Activated naive CD4-positive, alpha-beta T cell (primary cell): ENCODE results near the gene BLZF1.
"Not testable (repeated sequence)": the region's sequence is repeated elsewhere in the genome, so short reads cannot be mapped to it uniquely, and the experiment has no call there.

Experiments used
- DNase-seq, 4 experiments: peaks; one replicate each; lab custom pipeline; 2025; lab: John Stamatoyannopoulos, UW

BLZF1 gene

DNA sequence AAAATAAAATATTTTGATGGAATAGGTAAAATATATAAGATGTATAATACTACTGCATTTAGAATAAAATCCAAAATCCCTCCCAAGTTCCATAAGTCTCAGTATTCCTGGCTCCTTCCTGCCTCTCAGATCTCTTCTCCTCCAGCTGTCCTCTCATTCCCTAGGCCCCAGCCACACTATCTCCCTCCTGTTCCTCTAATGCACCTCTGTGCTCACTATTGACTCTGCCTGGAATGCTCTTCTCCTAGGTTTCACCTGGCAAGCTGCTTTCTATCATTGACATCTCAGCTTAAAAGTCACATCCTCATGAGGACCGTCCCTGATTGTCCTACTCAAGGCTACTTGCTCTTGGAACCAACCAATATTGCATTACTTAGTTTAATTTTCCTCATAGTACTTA is 7.6 kb upstream of the BLZF1 start:
- DNase-seq = no peak

DNA sequence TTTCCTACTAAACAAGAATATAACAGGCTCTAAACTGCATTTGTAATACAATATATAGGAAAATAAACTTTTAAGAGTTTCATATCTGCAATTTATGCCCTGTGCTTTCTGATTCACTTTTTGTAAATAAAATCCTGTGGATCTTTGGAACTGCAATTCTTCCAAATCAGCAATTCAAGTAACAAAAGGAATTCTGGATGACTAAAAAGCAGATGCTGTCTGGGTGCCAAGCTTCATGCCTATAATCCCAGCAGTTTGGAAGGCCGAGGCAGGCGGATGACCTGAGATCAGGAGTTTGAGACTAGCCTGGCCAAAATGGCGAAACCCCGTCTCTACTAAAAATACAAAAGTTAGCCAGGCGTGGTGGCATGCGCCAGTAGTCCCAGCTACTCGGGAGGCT is 6.7 kb upstream of the BLZF1 start:
- DNase-seq = no peak

DNA sequence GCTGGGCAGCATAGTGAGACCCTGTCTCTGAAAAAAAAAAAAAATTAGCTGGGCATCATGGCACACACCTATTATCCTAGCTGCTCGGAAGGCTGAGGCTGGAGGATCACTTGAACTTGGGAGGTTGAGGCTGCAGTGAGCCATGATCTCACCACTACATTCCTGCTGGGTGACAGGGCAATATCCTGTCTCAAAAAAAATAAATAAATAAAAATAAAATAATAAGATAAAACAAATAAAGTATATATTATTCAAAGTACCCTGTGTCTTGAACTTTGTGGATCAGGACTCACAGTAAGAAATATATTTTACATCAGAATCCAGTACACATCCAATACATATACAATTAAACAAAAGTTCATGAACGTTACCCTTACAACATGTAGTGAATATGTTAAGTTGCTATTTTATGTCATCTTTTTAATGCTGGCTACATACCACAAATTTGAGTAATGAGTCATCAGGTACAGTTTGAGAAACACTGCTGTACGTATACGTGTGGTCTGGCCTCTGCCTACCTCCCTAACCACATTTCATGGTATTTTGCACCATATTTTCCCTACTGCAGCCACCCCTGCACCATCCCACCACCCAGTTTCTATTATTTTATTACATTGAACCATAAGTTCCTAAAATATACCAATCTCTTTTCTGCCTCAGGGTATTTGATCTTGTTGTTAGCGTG is 4.8 kb upstream of the BLZF1 start:
- DNase-seq = no peak

DNA sequence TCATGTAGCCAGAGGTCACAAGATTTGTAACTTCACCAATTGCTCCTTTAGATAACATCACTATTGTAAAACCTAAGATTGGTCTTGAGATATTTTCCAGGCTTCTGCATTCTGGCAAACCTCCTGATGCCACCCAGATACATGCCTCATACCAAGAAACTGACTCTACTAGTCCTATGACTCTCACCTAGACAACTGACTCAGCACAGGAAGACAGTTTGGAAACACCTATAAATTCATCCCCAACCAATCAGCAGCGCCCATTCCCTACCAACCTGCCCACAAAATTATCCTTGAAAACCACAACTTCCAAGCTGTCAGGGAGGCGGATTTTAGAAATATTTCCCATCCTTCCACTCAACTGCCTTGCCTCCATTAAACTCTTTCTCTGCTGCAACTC is 3.0 kb upstream of the BLZF1 start:
- no peak for DNase-seq

DNA sequence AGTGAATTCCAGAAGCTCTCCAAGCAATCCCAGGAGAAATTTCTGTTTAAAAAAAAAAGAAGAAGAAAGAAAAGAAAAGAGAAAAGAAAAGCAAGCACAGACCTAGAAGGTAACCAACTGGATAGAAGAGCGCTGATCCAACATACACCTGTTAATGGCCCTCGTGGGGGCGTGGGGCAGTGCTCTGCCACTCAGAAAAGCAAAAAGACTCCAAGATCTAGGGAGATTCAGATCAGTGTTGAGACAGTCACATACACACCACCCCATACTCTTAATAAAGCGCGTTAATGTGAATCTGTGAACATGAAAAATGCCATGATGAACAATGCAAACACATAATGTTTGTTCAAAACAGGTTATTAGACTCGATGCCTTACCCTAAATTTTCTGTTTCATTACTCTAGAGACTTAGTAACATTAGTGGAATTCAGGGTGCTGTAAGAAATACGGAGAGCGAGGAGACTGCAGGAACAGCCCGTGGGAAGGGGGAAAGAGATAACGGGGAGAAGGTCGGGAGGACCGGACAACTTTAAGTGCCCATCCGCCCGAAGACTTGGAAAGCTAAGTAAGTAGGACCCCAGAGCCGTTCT is 804 bp upstream of the BLZF1 start:
- DNase-seq = no peak

DNA sequence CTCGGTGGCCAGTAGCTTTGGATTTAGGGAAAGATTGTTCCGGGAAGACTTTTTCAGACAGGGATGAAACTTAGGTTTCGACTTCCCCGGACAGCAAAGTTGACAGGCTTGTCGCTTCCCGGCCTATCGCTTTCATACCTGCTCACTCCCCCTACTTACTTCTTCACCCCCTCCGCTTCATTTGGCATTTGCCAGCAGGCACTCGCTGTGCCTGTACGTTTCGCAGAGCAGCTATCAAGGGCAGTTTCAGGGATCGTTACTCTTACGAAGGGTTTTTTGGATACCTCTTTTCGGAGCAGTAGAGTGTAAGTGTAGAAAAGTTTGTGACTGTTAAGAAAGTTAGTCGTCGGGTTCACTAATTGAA is 393 bp downstream of the BLZF1 start:
- DNase-seq = peak in 2 of 4 experiments; percentile 5 to 7

DNA sequence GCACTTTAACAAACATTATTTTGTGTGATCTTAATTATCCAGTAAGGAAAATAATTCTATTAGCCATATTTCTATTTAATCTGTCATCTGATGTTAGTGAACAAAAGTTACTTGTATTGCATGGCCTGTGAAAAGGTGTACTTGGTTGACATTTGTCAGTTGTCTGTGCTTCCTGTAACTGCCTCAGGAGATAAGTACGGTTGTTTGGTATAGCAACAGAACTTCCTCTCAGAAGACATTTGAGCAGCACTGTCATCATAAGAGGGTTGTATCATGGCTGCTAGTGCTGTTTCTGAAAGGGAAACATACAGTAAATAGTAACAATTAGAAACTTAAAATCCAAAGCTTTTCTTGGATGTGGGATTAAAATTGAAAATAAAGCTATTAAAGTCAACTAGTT is 3.4 kb downstream of the BLZF1 start:
- no peak for DNase-seq

DNA sequence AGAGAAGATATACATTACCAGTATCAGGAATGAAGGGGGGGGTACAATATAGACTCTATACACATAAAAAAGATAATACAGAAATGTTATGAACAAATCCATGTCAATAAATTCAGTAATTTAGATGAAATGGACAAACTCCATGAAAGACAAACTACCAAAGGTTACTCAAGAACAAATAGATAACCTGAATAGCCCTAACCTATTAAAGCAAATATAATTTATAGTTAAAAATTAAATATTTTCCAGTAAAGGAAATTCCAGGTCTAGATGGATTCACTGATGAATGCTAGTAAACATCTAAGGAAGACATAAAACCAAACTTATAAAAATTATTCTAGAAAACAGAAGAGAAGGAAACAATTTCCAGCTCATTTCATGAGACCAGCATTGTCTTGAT is 13.2 kb downstream of the BLZF1 start:
- no peak for DNase-seq

DNA sequence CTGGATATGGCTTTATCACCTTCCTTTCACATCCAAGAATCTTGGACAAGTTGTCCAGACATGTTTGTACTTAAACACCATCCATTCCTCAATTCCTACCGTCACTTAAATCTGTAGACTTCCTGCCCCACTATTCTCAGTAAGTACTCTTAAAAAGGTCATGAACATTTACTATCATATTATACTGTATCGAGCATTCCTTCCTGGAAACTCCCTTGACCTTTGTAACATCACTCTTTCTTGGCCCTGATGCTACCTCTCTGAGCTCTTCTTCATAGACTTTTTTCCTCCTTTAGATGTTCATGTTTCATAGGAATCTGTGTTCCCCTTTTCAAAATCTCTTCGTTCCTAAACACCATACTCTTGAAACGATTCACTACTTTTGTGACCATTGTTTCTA is 15.5 kb downstream of the BLZF1 start:
- DNase-seq = no peak

DNA sequence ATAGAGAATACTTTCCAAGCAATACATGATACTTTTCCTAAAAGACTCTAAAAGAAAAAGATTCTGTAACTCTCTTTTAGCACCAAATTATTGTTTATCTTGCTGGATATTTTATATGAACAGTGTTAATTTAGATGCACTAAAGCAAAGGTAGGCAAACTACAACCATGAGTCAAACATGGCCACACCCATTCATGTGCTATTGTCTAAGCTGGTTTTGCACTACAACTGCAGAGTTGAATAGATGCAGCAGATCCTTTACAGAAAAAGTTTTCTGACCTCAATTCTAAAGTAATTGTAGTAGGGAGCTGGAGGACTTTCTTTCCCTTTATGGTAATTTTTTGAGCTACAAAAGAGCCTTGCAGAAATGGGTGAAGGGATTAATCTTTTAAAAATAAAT is 19.4 kb downstream of the BLZF1 start:
- DNase-seq = no peak

DNA sequence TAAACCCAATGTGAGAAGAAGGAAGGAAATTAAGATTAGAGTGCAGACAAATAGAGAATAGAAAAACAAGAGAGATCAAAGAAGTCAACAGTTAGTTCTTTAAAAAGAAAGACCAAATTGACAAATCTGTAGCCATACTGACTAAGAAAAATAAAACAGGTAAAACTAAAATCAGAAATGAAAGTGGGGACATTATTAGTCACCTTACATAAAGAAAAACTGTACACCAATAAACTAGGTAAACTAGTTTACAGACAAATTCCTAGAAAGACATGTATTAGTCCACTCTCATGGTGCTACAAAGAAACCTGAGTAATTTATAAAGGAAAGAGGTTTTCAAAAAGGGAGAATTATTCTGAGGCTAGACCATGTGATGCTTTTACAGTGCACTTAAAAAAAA is 22.3 kb downstream of the BLZF1 start:
- DNase-seq = no peak

DNA sequence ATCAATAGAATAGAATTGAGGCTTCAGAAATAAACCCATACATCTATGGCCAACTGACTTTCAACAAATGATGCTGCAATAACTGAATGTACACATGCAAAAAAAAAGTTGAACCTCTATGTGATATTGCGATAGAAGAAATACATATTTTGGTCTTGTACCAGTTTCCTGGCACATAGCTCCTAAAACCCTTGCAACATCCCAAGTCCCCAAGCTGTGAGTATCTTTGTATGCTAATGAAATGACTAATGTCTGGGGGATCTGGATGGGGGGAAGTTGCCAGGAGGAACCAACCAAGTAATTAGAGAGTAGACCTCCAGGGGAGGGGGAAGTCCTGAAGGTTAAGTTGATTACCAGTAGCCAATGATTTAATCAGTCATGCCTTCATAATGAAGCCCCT is 24.4 kb downstream of the BLZF1 start:
- no peak for DNase-seq

DNA sequence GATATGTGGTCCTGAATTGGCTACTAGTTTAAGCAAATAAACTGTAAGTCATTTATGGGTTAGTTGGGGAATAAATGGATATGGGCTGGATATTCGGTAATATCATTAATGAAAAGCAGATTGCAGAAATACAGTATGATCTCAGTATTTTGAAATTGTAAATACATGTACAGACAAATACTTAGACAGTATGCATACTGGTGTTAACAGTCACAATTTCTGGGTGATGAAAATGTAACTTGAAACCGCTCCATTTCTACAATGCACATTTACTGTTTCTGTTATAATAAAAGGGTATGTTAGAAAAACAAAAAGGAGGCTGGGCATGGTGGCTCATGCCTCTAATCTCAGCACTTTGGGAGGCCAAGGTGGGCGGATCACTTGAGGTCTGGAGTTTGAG is 28.0 kb downstream of the BLZF1 start:
- DNase-seq = no peak

DNA sequence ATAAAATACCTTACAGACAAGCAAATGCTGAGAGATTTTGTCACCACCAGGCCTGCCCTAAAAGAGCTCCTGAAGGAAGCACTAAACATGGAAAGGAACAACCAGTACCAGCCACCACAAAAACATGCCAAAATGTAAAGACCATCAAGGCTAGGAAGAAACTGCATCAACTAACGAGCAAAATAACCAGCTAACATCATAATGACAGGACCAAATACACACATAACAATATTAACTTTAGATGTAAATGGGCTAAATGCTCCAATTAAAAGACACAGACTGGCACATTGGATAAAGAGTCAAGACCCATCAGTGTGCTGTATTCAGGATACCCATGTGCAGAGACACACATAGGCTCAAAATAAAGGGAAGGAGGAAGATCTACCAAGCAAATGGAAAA is 34.6 kb downstream of the BLZF1 start:
- DNase-seq = not testable (repeated sequence)

DNA sequence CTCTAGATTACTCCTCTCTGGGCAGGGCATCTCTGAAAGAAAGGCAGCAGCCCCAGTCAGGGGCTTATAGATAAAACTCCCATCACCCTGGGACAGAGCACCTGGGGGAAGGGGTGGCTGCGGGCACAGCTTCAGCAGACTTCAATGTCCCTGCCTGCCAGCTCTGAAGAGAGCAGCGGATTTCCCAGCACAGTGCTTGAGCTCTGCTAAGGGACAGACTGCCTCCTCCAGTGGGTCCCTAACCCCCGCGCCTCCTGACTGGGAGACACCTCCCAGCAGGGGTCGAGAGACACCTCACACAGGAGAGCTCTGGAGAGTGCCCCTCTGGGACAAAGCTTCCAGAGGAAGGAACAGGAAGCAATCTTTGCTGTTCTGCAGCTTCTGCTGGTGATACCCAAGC is 40.3 kb downstream of the BLZF1 start:
- not testable (repeated sequence) for DNase-seq

DNA sequence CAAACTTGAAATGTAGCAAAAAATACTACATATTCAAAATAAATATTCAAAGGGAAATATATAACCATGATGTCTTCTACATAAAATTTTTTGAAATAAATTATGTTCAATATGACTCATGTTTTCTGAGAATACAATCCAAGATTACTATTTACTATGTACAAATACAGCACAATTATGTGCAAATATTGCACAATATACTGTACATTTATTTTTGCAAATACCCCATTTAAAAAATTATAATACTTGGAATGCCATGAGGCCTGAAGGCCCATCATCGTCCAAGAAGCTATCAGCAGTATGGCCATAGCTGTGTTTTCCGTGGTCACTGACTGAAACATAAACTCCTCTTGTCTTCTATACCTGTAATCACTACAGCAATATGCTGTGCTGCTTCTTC is 47.0 kb downstream of the BLZF1 start:
- DNase-seq = no peak

DNA sequence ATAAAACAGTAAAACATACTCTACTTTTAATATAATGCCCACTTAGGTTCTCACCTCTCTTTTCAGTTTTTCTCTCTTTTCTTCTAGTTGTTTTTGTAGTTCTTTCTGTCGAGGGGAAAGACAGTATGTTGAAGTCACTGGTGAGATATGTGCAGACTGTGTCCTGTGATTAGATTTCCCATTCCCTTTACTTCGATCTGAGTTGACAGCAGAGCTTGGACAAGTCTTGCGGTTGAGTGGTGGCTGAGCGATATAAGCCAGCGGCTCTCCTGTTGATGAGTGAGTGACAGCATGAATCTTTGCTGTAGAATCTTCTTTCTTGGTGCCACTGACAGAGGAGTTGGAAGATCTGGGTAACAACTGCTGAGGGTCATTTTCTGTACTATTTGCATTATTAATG is 53.3 kb downstream of the BLZF1 start:
- no peak for DNase-seq

DNA sequence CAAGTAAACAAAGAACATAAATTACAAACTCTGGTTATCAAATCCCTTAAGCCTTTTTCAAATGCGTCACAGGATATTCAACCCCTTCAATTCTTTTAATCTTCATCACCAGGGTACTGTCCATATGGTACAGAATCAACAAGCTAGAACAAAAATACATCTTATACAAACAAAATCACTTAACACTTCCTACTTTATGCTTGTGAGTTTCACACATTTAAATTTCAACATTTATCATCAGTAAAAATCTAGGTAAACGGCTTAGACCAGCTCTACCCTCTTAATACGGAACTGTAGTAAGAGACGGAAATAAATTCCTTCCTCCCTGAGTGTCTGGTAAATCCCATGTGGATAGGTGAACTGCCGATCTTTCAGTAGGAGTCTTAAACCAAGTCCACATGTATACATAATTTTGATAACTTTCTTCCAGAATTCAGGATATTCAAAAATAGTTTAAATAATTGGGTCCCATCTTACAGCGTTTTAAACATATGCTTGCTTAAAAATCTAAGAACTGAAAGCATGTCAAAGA is 58.2 kb downstream of the BLZF1 start:
- DNase-seq = no peak

DNA sequence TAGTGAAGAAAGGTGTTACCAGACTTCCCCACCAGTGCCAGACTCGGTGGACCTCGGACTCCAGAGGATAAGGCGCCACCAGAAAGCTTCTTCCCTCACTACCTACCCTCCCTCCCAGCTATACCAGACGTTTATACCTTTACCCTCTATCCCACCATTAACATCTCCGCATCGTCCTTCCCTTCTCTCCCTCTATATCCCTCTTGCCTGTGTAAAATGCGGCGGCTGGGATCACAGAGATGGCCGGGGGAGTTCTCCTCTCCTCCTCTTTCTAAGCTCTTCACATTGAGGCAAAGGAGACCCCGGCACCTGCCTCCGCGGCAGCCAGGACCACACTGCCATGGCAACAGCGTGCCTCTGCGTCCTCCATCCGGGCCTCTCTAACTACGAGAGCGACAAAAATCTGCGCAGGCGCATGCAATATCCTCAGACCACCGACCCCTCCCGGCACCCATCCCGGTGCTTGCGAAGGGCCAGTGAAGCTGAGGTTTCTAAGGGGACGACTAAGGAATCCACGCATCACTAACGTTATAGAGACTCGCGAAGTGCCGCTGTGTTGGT is 59.2 kb downstream of the BLZF1 start, which contains the start of gene CCDC181:
Gene CCDC181 (minus strand): TSS at position 394 of the 561 bp plus-strand sequence. CDS start 2,547 bp downstream, outside the sequence.
- DNase-seq = peak in 3 of 4 experiments; percentile 10 to 53 (median 16)
